Hematopoietic multipotent progenitor cell treated with erythropoietin and hydrocortisone succinate and interleukin-3 and kit ligand, for 6 days (in vitro differentiated cells): ENCODE measurements around the gene MTAP.
A peak's percentile ranks its signal among the peaks of the same experiment; 100 is the strongest.
"Not testable (repeated sequence)": the region's sequence is repeated elsewhere in the genome, so short reads cannot be mapped to it uniquely, and the experiment has no call there.

Experiments
- DNase-seq: peaks from one replicate; pipeline ENCODE4 v3.0.0-alpha.2; 2015

Gene MTAP

GRCh38 chr9:21933281-21933680 lies 130.8 kb downstream of the MTAP start:
- no peak for DNase-seq

- no peak for DNase-seq
Observed at GRCh38 chr9:21933865-21934264, 131.4 kb downstream of the MTAP start.

- DNase-seq, result no peak
Observed at GRCh38 chr9:21935631-21936030, 133.2 kb downstream of the MTAP start.

GRCh38 chr9:21936161-21936560 lies 133.7 kb downstream of the MTAP start:
- no peak for DNase-seq

GRCh38 chr9:21941337-21941995 lies 139.0 kb downstream of the MTAP start:
- DNase-seq, result no peak

- DNase-seq, result no peak
Observed at GRCh38 chr9:21943464-21943863, 141.0 kb downstream of the MTAP start.

GRCh38 chr9:21945606-21946005 lies 143.2 kb downstream of the MTAP start:
- no peak for DNase-seq

- DNase-seq, result no peak
Observed at GRCh38 chr9:21958833-21959232, 156.4 kb downstream of the MTAP start.

- DNase-seq, result not testable (repeated sequence)
Observed at GRCh38 chr9:21959268-21959667, 156.8 kb downstream of the MTAP start.

- DNase-seq, result no peak
Observed at GRCh38 chr9:21961569-21961968, 159.1 kb downstream of the MTAP start.

- peak; percentile 42 for DNase-seq
Observed at GRCh38 chr9:21964925-21965385, 162.5 kb downstream of the MTAP start.

- DNase-seq, result peak; percentile 72
Observed at GRCh38 chr9:21965401-21965951, 163.0 kb downstream of the MTAP start.

GRCh38 chr9:21966140-21966851 lies 163.9 kb downstream of the MTAP start:
- DNase-seq, result no peak

GRCh38 chr9:21967169-21967568 lies 164.7 kb downstream of the MTAP start:
- no peak for DNase-seq

GRCh38 chr9:21967702-21968101 lies 165.3 kb downstream of the MTAP start:
- no peak for DNase-seq

- DNase-seq, result no peak
Observed at GRCh38 chr9:21968331-21969010, 166.0 kb downstream of the MTAP start.

GRCh38 chr9:21969011-21969940 lies 166.8 kb downstream of the MTAP start:
- no peak for DNase-seq

GRCh38 chr9:21969951-21970799 lies 167.7 kb downstream of the MTAP start:
- no peak for DNase-seq

GRCh38 chr9:21970800-21971640 lies 168.6 kb downstream of the MTAP start:
- DNase-seq, result no peak

GRCh38 chr9:21972361-21972760 lies 169.9 kb downstream of the MTAP start:
- no peak for DNase-seq

- DNase-seq, result no peak
Observed at GRCh38 chr9:21974343-21974721, 171.9 kb downstream of the MTAP start.
